BLaER1 treated with 17β-estradiol and CSF1 and Interleukin-3, amounts not matched to agents 10 nM and 100 nM (cell line): ENCODE data around the gene NRCAM.

Source experiments
- H3K27ac ChIP-seq, 11 experiments: shearing (Covaris generic); formaldehyde crosslinking; 2 replicates each; pipeline ENCODE4 v1.8.1; 2022
- H3K27me3 ChIP-seq, 11 experiments: shearing (Covaris generic); formaldehyde crosslinking; 2 replicates each; pipeline ENCODE4 v1.8.1; 2022
- H3K36me3 ChIP-seq, 11 experiments: shearing (Covaris generic); formaldehyde crosslinking; 2 replicates each; pipeline ENCODE4 v1.8.1; 2022
- H3K4me1 ChIP-seq, 10 experiments: shearing (Covaris generic); formaldehyde crosslinking; 2 replicates each; pipeline ENCODE4 v1.8.1; 2022
- H3K4me2 ChIP-seq, 11 experiments: shearing (Covaris generic); formaldehyde crosslinking; 2 replicates each; pipeline ENCODE4 v1.8.1; 2022
- H3K4me3 ChIP-seq, 10 experiments: shearing (Covaris generic); formaldehyde crosslinking; 2 replicates each; pipeline ENCODE4 v1.8.1; 2022
- H3K9ac ChIP-seq, 11 experiments: shearing (Covaris generic); formaldehyde crosslinking; 2 replicates each; pipeline ENCODE4 v1.8.1; 2022
- H3K9me3 ChIP-seq, 11 experiments: shearing (Covaris generic); formaldehyde crosslinking; replicated peaks in 1 of 11; 2 replicates each; pipeline ENCODE4 v1.8.1; 2022
- H4K20me1 ChIP-seq, 11 experiments: shearing (Covaris generic); formaldehyde crosslinking; 2 replicates each; pipeline ENCODE4 v1.8.1; 2022
- Cebpa-rat ChIP-seq, 11 experiments: shearing (Covaris generic); IDR thresholded peaks; 2 replicates each; pipeline ENCODE4 v1.8.1; 2022

The NRCAM gene

GRCh38 chr7:108232076-108232475 is 224.2 kb downstream of the NRCAM start:
- no peak overlapping the region for H3K4me3 ChIP-seq
- no peaks in the 10 kb centered on the region for H3K27me3 ChIP-seq
- H3K9me3 ChIP-seq, result no peaks in the 10 kb centered on the region
- no peak overlapping the region for H3K27ac ChIP-seq
- H4K20me1 ChIP-seq, result no peaks in the 10 kb centered on the region
- TF ChIP-seq Cebpa-rat (IDR thresholded peaks at IDR 0.05), result no peak
- no peak overlapping the region for H3K9ac ChIP-seq
- H3K4me1 ChIP-seq, result peaks cover 11 to 28% (median 13%) of the 10 kb centered on the region in 10 experiments
- H3K36me3 ChIP-seq, result no peaks in the 10 kb centered on the region
- H3K4me2 ChIP-seq, result no peak overlapping the region

- Histone ChIP-seq H3K9ac (no peak overlapping the region), H3K27ac (no peak overlapping the region), H3K9me3 (no peaks in the 10 kb centered on the region), H3K27me3 (no peaks in the 10 kb centered on the region), H4K20me1 (no peaks in the 10 kb centered on the region), H3K4me1 (peaks cover 10 to 24% (median 12%) of the 10 kb centered on the region in 10 experiments), H3K36me3 (no peaks in the 10 kb centered on the region), H3K4me2 (no peak overlapping the region), H3K4me3 (no peak overlapping the region)
- TF ChIP-seq Cebpa-rat (IDR thresholded peaks at IDR 0.05), result no peak
These were observed 225.0 kb downstream of the NRCAM start for GRCh38 chr7:108231221-108231620.

GRCh38 chr7:108227366-108227765 is 228.9 kb downstream of the NRCAM start:
- no peaks in the 10 kb centered on the region for H4K20me1 ChIP-seq
- no peak overlapping the region for H3K4me2 ChIP-seq
- H3K9me3 ChIP-seq, result no peaks in the 10 kb centered on the region
- no peaks in the 10 kb centered on the region for H3K36me3 ChIP-seq
- H3K9ac ChIP-seq, result no peak overlapping the region
- no peak overlapping the region for H3K4me3 ChIP-seq
- H3K27ac ChIP-seq, result no peak overlapping the region
- no peak for TF ChIP-seq Cebpa-rat (IDR thresholded peaks at IDR 0.05)
- no peaks in the 10 kb centered on the region for H3K4me1 ChIP-seq
- H3K27me3 ChIP-seq, result no peaks in the 10 kb centered on the region

- Histone ChIP-seq H3K4me3 (no peak overlapping the region), H3K9ac (no peak overlapping the region), H3K4me1 (no peaks in the 10 kb centered on the region), H3K27ac (no peak overlapping the region), H3K27me3 (no peaks in the 10 kb centered on the region), H4K20me1 (no peaks in the 10 kb centered on the region), H3K4me2 (no peak overlapping the region), H3K9me3 (no peaks in the 10 kb centered on the region), H3K36me3 (no peaks in the 10 kb centered on the region)
- TF ChIP-seq Cebpa-rat (IDR thresholded peaks at IDR 0.05), result no peak
These were observed 229.4 kb downstream of the NRCAM start for GRCh38 chr7:108226816-108227299.

GRCh38 chr7:108225531-108226181 is 230.6 kb downstream of the NRCAM start:
- Histone ChIP-seq H3K27ac (no peak overlapping the region), H3K4me1 (no peaks in the 10 kb centered on the region), H3K9me3 (no peaks in the 10 kb centered on the region; a peak in 1 of 22 replicates), H3K4me2 (no peak overlapping the region), H4K20me1 (no peaks in the 10 kb centered on the region), H3K9ac (no peak overlapping the region), H3K36me3 (no peaks in the 10 kb centered on the region), H3K27me3 (no peaks in the 10 kb centered on the region), H3K4me3 (no peak overlapping the region)
- no peak for TF ChIP-seq Cebpa-rat (IDR thresholded peaks at IDR 0.05)

GRCh38 chr7:108224387-108224786 is 231.8 kb downstream of the NRCAM start:
- Histone ChIP-seq H3K27ac (no peak overlapping the region), H3K9me3 (no peaks in the 10 kb centered on the region; a peak in 1 of 22 replicates), H3K4me2 (no peak overlapping the region), H3K27me3 (no peaks in the 10 kb centered on the region), H4K20me1 (no peaks in the 10 kb centered on the region), H3K9ac (no peak overlapping the region), H3K4me3 (no peak overlapping the region), H3K4me1 (no peaks in the 10 kb centered on the region), H3K36me3 (no peaks in the 10 kb centered on the region)
- no peak for TF ChIP-seq Cebpa-rat (IDR thresholded peaks at IDR 0.05)

GRCh38 chr7:108222236-108222892 is 233.9 kb downstream of the NRCAM start:
- Histone ChIP-seq H3K4me1 (no peaks in the 10 kb centered on the region), H3K27ac (no peak overlapping the region)
- TF ChIP-seq Cebpa-rat (IDR thresholded peaks at IDR 0.05), result no peak

GRCh38 chr7:108211382-108212201 is 244.6 kb downstream of the NRCAM start:
- H3K4me3 ChIP-seq, result no peak overlapping the region
- peak overlapping the region in 6 of 11 experiments; percentile 19 to 75 (median 38); a peak in 10 of 22 replicates for H3K4me2 ChIP-seq
- peaks cover 0 to 14% (median 6%) of the 10 kb centered on the region in 10 experiments; a peak in 12 of 20 replicates for H3K4me1 ChIP-seq
- H3K9ac ChIP-seq, result no peak overlapping the region
- TF ChIP-seq Cebpa-rat (IDR thresholded peaks at IDR 0.05), result no peak
- H4K20me1 ChIP-seq, result no peaks in the 10 kb centered on the region
- peak overlapping the region in 3 of 11 experiments; percentile 5 to 50 (median 48); a peak in 5 of 22 replicates for H3K27ac ChIP-seq
- no peaks in the 10 kb centered on the region for H3K27me3 ChIP-seq
- no peaks in the 10 kb centered on the region for H3K36me3 ChIP-seq
- peaks cover 0 to 14% (median 8%) of the 10 kb centered on the region in 11 experiments; a peak in 12 of 22 replicates for H3K9me3 ChIP-seq

More at GRCh38 chr7:108222236-108222892, 233.9 kb downstream of the NRCAM start:
- Histone ChIP-seq H3K4me3 (no peak overlapping the region), H3K4me2 (no peak overlapping the region), H3K9me3 (peaks cover 0 to 10% (median 2%) of the 10 kb centered on the region in 11 experiments; a peak in 8 of 22 replicates), H4K20me1 (no peaks in the 10 kb centered on the region), H3K36me3 (no peaks in the 10 kb centered on the region), H3K27me3 (no peaks in the 10 kb centered on the region), H3K9ac (no peak overlapping the region)

GRCh38 chr7:108210796-108211195 is 245.4 kb downstream of the NRCAM start:
- Histone ChIP-seq H4K20me1 (no peaks in the 10 kb centered on the region), H3K9ac (no peak overlapping the region), H3K4me2 (peak overlapping the region in 3 of 11 experiments; percentile 36 to 75 (median 41); a peak in 4 of 22 replicates), H3K4me1 (peaks cover 2 to 21% (median 9%) of the 10 kb centered on the region in 10 experiments; a peak in 19 of 20 replicates), H3K27me3 (no peaks in the 10 kb centered on the region), H3K27ac (peak overlapping the region in 1 of 11 experiments; percentile 50; a peak in 1 of 22 replicates), H3K36me3 (no peaks in the 10 kb centered on the region), H3K9me3 (peaks cover 0 to 14% (median 8%) of the 10 kb centered on the region in 11 experiments; a peak in 12 of 22 replicates), H3K4me3 (no peak overlapping the region)
- no peak for TF ChIP-seq Cebpa-rat (IDR thresholded peaks at IDR 0.05)
